ENCODE measurements around the gene CPA1.

Gene CPA1

DNA sequence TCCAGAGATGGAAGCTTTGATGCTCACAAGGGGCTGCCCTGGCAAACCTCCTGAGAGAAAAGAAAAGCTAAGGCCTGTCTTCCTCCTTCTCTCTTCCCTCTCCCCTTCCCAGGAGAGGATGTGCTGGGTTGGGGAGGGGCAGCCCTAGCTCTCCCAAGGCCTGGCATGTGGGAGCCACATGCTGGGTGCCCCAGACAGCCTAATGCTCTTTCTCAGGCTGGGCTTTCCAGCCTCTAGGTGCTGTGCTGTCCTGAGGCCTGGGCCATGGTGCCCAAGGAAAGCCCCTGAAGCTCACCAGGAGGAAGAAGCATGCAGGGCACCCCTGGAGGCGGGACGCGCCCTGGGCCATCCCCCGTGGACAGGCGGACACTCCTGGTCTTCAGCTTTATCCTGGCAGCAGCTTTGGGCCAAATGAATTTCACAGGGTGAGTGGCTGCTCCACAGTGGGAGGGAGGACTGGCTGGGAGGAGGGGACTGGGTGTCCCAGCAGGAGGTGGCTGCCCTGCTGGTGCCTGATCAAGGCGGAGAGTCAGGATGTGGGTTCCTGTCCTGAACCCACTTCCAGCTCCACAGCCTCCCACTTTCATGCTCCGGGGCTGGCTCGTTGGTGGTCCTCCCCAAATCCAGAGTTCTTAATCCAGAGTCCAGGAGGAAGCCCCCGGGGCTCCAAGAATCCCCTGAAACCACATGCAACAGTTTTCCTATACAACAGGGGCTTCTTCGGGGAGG lies 34.0 kb upstream of the CPA1 start:
- H3K4me3 ChIP-seq (replicated peaks; ENCODE audit: insufficient read depth, low read length), result no peak overlapping the region
- DNase-seq (ENCODE audit: low read depth in 1 of 2, low spot score in 1 of 2), result no peak
- no peaks in the 10 kb centered on the region for H3K27me3 ChIP-seq (ENCODE audit: insufficient read depth, poor library complexity, severe bottlenecking)
- TF ChIP-seq, protein P1, sequence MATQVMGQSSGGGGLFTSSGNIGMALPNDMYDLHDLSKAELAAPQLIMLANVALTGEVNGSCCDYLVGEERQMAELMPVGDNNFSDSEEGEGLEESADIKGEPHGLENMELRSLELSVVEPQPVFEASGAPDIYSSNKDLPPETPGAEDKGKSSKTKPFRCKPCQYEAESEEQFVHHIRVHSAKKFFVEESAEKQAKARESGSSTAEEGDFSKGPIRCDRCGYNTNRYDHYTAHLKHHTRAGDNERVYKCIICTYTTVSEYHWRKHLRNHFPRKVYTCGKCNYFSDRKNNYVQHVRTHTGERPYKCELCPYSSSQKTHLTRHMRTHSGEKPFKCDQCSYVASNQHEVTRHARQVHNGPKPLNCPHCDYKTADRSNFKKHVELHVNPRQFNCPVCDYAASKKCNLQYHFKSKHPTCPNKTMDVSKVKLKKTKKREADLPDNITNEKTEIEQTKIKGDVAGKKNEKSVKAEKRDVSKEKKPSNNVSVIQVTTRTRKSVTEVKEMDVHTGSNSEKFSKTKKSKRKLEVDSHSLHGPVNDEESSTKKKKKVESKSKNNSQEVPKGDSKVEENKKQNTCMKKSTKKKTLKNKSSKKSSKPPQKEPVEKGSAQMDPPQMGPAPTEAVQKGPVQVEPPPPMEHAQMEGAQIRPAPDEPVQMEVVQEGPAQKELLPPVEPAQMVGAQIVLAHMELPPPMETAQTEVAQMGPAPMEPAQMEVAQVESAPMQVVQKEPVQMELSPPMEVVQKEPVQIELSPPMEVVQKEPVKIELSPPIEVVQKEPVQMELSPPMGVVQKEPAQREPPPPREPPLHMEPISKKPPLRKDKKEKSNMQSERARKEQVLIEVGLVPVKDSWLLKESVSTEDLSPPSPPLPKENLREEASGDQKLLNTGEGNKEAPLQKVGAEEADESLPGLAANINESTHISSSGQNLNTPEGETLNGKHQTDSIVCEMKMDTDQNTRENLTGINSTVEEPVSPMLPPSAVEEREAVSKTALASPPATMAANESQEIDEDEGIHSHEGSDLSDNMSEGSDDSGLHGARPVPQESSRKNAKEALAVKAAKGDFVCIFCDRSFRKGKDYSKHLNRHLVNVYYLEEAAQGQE (IDR thresholded peaks at IDR 0.05; ENCODE audit: insufficient replicate concordance, low read depth), result no peak
- TF ChIP-seq GABPA (IDR thresholded peaks at IDR 0.05; ENCODE audit: low read depth) (no peak), SPI1 (IDR thresholded peaks at IDR 0.05; ENCODE audit: borderline replicate concordance, low read depth) (no peak)
- no peak overlapping the region for H3K27ac ChIP-seq (replicated peaks)

DNA sequence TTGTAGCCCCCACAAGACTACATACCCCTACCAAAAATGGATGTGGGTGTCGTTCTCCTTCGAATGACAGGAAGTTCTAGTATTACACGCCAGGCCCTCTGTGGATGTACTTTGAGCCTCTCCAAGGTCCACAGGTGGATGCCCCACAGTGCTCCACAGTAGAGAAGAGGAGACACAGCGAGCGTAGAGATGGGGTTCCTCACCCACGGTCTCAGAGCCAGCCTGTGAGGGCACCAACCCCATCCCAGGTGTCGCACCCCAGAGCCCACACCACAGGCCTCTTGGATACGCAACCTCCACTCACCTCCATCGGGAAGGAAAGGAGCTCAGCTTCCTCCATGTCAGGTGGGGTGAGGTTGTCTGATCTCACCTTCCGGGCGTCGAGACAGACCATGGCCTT lies 33.4 kb upstream of the CPA1 start:
- Histone ChIP-seq H3K4me3 (replicated peaks; ENCODE audit: insufficient read depth, low read length) (no peak overlapping the region), H3K27ac (replicated peaks) (no peak overlapping the region), H3K27me3 (ENCODE audit: insufficient read depth, poor library complexity, severe bottlenecking) (no peaks in the 10 kb centered on the region)
- no peak for DNase-seq (ENCODE audit: low read depth in 1 of 2, low spot score in 1 of 2)
- TF ChIP-seq POLR2AphosphoS5 (IDR thresholded peaks at IDR 0.05; ENCODE audit: low read depth), result no peak
- TF ChIP-seq GABPA (IDR thresholded peaks at IDR 0.05; ENCODE audit: low read depth), result no peak
- no peak for TF ChIP-seq SPI1 (IDR thresholded peaks at IDR 0.05; ENCODE audit: borderline replicate concordance, low read depth)
- TF ChIP-seq, protein P1 (IDR thresholded peaks at IDR 0.05; ENCODE audit: insufficient replicate concordance, low read depth), result no peak
- TF ChIP-seq, protein P2, sequence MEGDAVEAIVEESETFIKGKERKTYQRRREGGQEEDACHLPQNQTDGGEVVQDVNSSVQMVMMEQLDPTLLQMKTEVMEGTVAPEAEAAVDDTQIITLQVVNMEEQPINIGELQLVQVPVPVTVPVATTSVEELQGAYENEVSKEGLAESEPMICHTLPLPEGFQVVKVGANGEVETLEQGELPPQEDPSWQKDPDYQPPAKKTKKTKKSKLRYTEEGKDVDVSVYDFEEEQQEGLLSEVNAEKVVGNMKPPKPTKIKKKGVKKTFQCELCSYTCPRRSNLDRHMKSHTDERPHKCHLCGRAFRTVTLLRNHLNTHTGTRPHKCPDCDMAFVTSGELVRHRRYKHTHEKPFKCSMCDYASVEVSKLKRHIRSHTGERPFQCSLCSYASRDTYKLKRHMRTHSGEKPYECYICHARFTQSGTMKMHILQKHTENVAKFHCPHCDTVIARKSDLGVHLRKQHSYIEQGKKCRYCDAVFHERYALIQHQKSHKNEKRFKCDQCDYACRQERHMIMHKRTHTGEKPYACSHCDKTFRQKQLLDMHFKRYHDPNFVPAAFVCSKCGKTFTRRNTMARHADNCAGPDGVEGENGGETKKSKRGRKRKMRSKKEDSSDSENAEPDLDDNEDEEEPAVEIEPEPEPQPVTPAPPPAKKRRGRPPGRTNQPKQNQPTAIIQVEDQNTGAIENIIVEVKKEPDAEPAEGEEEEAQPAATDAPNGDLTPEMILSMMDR (IDR thresholded peaks at IDR 0.05; ENCODE audit: insufficient read depth, low read length), result no peak

DNA sequence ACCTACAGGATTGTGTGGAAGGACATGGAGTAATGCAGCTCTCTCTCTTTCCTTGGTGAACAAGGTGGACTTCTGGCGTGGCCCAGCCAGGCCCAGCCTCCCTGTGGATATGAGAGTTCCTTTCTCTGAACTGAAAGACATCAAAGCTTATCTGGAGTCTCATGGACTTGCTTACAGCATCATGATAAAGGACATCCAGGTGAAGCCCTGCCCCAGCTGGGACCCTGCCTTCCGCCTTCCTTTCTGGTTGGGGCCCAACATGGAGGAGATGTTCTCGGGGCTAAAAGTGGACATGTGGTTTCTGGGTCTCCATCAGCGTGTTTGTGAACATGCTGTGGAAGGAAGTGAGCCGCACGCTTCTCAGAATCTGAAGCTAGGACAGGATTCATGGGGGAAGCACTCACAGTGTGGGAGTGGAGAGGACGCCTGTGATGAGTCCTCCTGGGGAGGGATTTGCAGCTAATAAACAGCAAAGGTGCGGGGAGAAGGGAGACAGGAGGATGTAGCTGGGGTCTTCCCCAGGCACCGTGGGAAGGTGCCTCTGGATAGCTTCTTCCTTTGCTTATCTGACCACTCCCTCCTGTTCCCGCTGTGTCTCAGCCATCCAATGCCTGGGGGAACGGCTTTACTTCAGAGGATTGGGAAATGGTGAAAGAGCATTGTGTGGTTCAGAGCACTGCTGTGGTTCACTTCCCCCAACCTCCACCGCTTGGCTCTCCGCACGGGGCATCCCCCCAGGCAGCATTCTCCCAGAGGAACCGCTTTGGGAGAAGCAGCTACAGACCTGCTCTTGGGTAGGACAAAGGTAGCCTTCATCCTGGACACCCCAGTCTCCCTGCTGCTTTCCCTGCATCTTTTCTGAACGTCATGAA lies 30.1 kb upstream of the CPA1 start:
- TF ChIP-seq, protein P1 (IDR thresholded peaks at IDR 0.05; ENCODE audit: insufficient replicate concordance, low read depth), result no peak
- TF ChIP-seq POLR2AphosphoS5 (IDR thresholded peaks at IDR 0.05; ENCODE audit: low read depth) (no peak), SPI1 (IDR thresholded peaks at IDR 0.05; ENCODE audit: borderline replicate concordance, low read depth) (no peak), GABPA (IDR thresholded peaks at IDR 0.05; ENCODE audit: low read depth) (no peak)
- TF ChIP-seq, protein P2 (IDR thresholded peaks at IDR 0.05; ENCODE audit: insufficient read depth, low read length), result no peak
- Histone ChIP-seq H3K27me3 (ENCODE audit: insufficient read depth, poor library complexity, severe bottlenecking) (no peaks in the 10 kb centered on the region), H3K4me3 (replicated peaks; ENCODE audit: insufficient read depth, low read length) (no peak overlapping the region), H3K27ac (replicated peaks) (no peak overlapping the region)
- DNase-seq (ENCODE audit: low read depth in 1 of 2, low spot score in 1 of 2), result peak in 1 of 2 experiments; percentile 37

Data from HL-60 (cell line).